GM23338 (cell line): Measurements from ENCODE around the gene TNNI3K. TPM values are rescaled to one million over a fixed set of nuclear protein-coding genes. Genes with fewer than 3 reads are reported as not detected.

Experiments used
- ATAC-seq: fragments of 200-7000 bp; cut with Tn5 transposase; 3 replicates; pipeline ENCODE4 v1.9.1; 2020
- DNase-seq: peaks from one replicate; pipeline ENCODE4 v3.0.0-alpha.2; 2015; ENCODE audit warnings: low spot score
- H2AFZ ChIP-seq: fragments of 200-600 bp; sonication (generic); 2 replicates; pipeline ENCODE4 v1.8.0; 2016; ENCODE audit warnings: antibody characterized with exemption, mild to moderate bottlenecking, moderate library complexity
- H3F3A ChIP-seq: fragments of 200-600 bp; sonication (generic); replicated peaks from 2 replicates; pipeline ENCODE4 v1.8.0; 2017; ENCODE audit warnings: antibody characterized with exemption, mixed run types, low read depth
- H3K27ac ChIP-seq: fragments of 200-600 bp; sonication (generic); 2 replicates; pipeline ENCODE4 v1.6.1; 2016; ENCODE audit warnings: low read depth
- H3K27me3 ChIP-seq: fragments of 200-600 bp; sonication (generic); 2 replicates; pipeline ENCODE4 v1.8.0; 2016; ENCODE audit warnings: mild to moderate bottlenecking, mixed run types, moderate library complexity; ENCODE audit not compliant: insufficient read depth
- H3K36me3 ChIP-seq: fragments of 200-600 bp; sonication (generic); 2 replicates; pipeline ENCODE4 v1.8.0; 2016; ENCODE audit warnings: mild to moderate bottlenecking; ENCODE audit not compliant: insufficient read depth
- H3K4me1 ChIP-seq: fragments of 200-600 bp; sonication (generic); 2 replicates; pipeline ENCODE4 v1.8.0; 2016; ENCODE audit warnings: mild to moderate bottlenecking, moderate library complexity; ENCODE audit not compliant: insufficient read depth
- H3K4me2 ChIP-seq: fragments of 200-600 bp; sonication (generic); 2 replicates; pipeline ENCODE4 v1.7.1; 2017; ENCODE audit warnings: mixed run types
- H3K4me3 ChIP-seq: fragments of 200-600 bp; sonication (generic); 2 replicates; pipeline ENCODE4 v1.6.1; 2016; ENCODE audit warnings: mixed run types
- H3K79me2 ChIP-seq: fragments of 200-600 bp; sonication (generic); replicated peaks from 2 replicates; pipeline ENCODE4 v1.8.0; 2017; ENCODE audit warnings: mild to moderate bottlenecking; ENCODE audit not compliant: insufficient read depth
- H3K9me2 ChIP-seq: fragments of 200-600 bp; sonication (generic); 2 replicates; pipeline ENCODE4 v1.8.0; 2017; ENCODE audit not compliant: insufficient read depth
- H4K20me1 ChIP-seq: fragments of 200-600 bp; sonication (generic); replicated peaks from 2 replicates; pipeline ENCODE4 v1.8.0; 2017; ENCODE audit warnings: mild to moderate bottlenecking; ENCODE audit not compliant: insufficient read depth
- H3K27ac Mint-ChIP-seq: 2 replicates; pipeline ENCODE4 v1.8.0; 2020; ENCODE audit warnings: inconsistent platforms, mild to moderate bottlenecking, moderate library complexity, mixed read lengths
- H3K27me3 Mint-ChIP-seq: 3 replicates; pipeline ENCODE4 v1.8.0; 2022; ENCODE audit warnings: low read depth, mild to moderate bottlenecking, moderate library complexity, mixed read lengths, inconsistent platforms; ENCODE audit not compliant: insufficient read depth, poor library complexity
- H3K36me3 Mint-ChIP-seq: 3 replicates; pipeline ENCODE4 v1.8.0; 2021; ENCODE audit warnings: low read depth, mild to moderate bottlenecking, inconsistent platforms, moderate library complexity, mixed read lengths
- H3K4me1 Mint-ChIP-seq: 3 replicates; pipeline ENCODE4 v1.8.0; 2020; ENCODE audit warnings: mild to moderate bottlenecking, inconsistent platforms, mixed read lengths
- H3K4me3 Mint-ChIP-seq: 3 replicates; pipeline ENCODE4 v1.8.0; 2021; ENCODE audit warnings: moderate library complexity, mild to moderate bottlenecking, inconsistent platforms, mixed read lengths
- H3K9me3 Mint-ChIP-seq: 3 replicates; pipeline ENCODE4 v1.8.0; 2020; ENCODE audit warnings: moderate library complexity, mild to moderate bottlenecking, inconsistent platforms, mixed read lengths
- CREB1 ChIP-seq: fragments of 250-450 bp; sonication (Bioruptor Pico); IDR thresholded peaks from 2 replicates; pipeline ENCODE4 v1.5.0; 2020; ENCODE audit warnings: low read depth, mild to moderate bottlenecking, moderate library complexity
- CTCF ChIP-seq, 2 experiments: fragments of 200-600 bp in 1 of 2; sonication (generic) in 1 of 2; conservative IDR thresholded peaks; 2 replicates each; pipeline versions ENCODE4 v1.5.1 to v1.6.1; 2016 to 2017; ENCODE audit warnings: antibody characterized with exemption in 2 of 2, low read depth in 2 of 2, mild to moderate bottlenecking in 2 of 2, moderate library complexity in 1 of 2
- ETS1 ChIP-seq: IDR thresholded peaks from 2 replicates; pipeline ENCODE4 v1.6.1; 2016; ENCODE audit warnings: antibody characterized with exemption
- STAT1 ChIP-seq: IDR thresholded peaks from one replicate; pipeline ENCODE4 v1.6.1; 2016; ENCODE audit warnings: antibody characterized with exemption; ENCODE audit not compliant: unreplicated experiment
- ZNF331 ChIP-seq: fragments of 250-450 bp; sonication (Bioruptor Pico); IDR thresholded peaks from 2 replicates; pipeline ENCODE4 v1.5.0; 2020; ENCODE audit warnings: low read depth, mild to moderate bottlenecking, moderate library complexity
- ZNF462 ChIP-seq: fragments of 250-450 bp; sonication (Bioruptor Pico); IDR thresholded peaks from 2 replicates; pipeline ENCODE4 v1.5.0; 2020; ENCODE audit warnings: mild to moderate bottlenecking, moderate library complexity
- polyA plus RNA-seq: library from polyadenylated mRNA; unstranded; fragments of >200 nt; fragmentation: Nextera tagmentation; extraction: Ambion mirVana; gene quantifications from 2 replicates; pipeline ENCODE4 v1.2.1, GENCODE V29; 2016
- total RNA-seq: library from RNA; depleted of rRNA; stranded (reverse); fragments of >200 nt; shearing (Covaris generic); gene quantifications from 2 replicates; pipeline ENCODE4 v1.2.3, GENCODE V29; 2014

The TNNI3K gene
- total and polyA plus RNA-seq, 2 experiments from 2014 or later = not detected

- 0 out of 2 replicates have a peak, but pooled peaks cover under 1% of the 10 kb centered on the region for H3K27me3 ChIP-seq
- no peaks in the 10 kb centered on the region for H3K4me1 ChIP-seq
- ATAC-seq (no peak), DNase-seq (no peak)
- Mint-ChIP-seq H3K27ac (no peak overlapping the region), H3K4me1 (no peaks in the 10 kb centered on the region), H3K4me3 (no peak overlapping the region), H3K9me3 (no peaks in the 10 kb centered on the region; the same call in 2 of the 3 replicates), H3K27me3 (no peaks in the 10 kb centered on the region), H3K36me3 (no peaks in the 10 kb centered on the region)
- no peaks in the 10 kb centered on the region for H4K20me1 ChIP-seq
- no peak overlapping the region for H3K4me3 ChIP-seq
- H3F3A ChIP-seq = no peaks in the 10 kb centered on the region
- no peak overlapping the region for H2AFZ ChIP-seq
- H3K36me3 ChIP-seq = no peaks in the 10 kb centered on the region
- H3K27ac ChIP-seq = no peak overlapping the region
- no peak overlapping the region for H3K4me2 ChIP-seq
- TF ChIP-seq CREB1 (CRISPR knock-in tag) (no peak), ETS1 (no peak), CTCF (conservative IDR thresholded peaks at IDR 0.05; ENCODE audit: low read depth in 2 of 2) (no peak), ZNF331 (CRISPR knock-in tag) (no peak), ZNF462 (CRISPR knock-in tag) (no peak), STAT1 (no peak)
- no peaks in the 10 kb centered on the region for H3K9me2 ChIP-seq
- no peaks in the 10 kb centered on the region for H3K79me2 ChIP-seq
Measured at GRCh38 chr1:74237787-74238186, 2.6 kb downstream of the TNNI3K start.
